ENCODE measurements around the gene SOD3. TPM values are rescaled to one million over a fixed set of nuclear protein-coding genes. Genes with fewer than 3 reads are reported as not detected.

Gene SOD3
- total and polyA plus RNA-seq, 4 donors = 2.6 to 8.1 (median 4.6) TPM

DNA sequence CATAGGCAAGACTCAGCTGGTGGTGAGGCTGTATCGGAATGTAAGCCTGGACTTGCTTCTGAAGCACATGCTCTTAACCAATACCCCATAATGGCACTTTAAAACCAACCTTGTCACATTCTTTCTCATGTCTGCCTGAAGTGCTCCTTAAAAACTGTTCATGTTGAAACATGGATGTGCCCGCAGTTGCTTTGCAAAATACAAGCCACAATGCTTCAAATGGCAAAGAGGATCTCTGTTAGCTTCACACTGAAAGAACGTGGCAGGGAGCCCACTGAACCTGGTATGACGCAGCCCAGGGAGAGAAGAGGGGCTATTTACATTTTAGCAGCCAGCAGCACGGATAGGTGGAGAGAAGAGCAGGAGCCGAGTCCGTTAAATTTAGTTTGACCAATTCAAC is 29.3 kb downstream of the SOD3 start:
- Histone ChIP-seq H3K9me3 (ENCODE audit: control insufficient read depth in 4 of 4, low read length in 3 of 4) (no peaks in the 10 kb centered on the region), H3K27ac (ENCODE audit: low read depth in 1 of 2, low read length in 2 of 2) (no peak overlapping the region), H3K4me3 (ENCODE audit: low read depth in 1 of 3, low read length in 3 of 3) (no peak overlapping the region), H3K4me1 (ENCODE audit: control insufficient read depth in 4 of 4, insufficient read depth in 4 of 4, low read length in 3 of 4) (no peaks in the 10 kb centered on the region), H3K27me3 (ENCODE audit: control insufficient read depth in 4 of 4, insufficient read depth in 4 of 4, low read length in 3 of 4) (no peaks in the 10 kb centered on the region), H3K9ac (ENCODE audit: low read depth in 1 of 2, low read length in 2 of 2) (no peak overlapping the region), H3K36me3 (ENCODE audit: control insufficient read depth in 4 of 4, insufficient read depth in 3 of 4, low read depth in 1 of 4, low read length in 3 of 4) (peaks cover 0 to 15% (median 2%) of the 10 kb centered on the region in 4 donors)
- DNase-seq (ENCODE audit: low spot score) = no peak
- no peak for TF ChIP-seq REST (IDR thresholded peaks at IDR 0.05)
- TF ChIP-seq RXRA (IDR thresholded peaks at IDR 0.05) = no peak
- TF ChIP-seq FOXA1 (IDR thresholded peaks at IDR 0.05) = no peak
- no peak for TF ChIP-seq HNF4A (conservative IDR thresholded peaks at IDR 0.05)
- no peak for TF ChIP-seq HNF4G (IDR thresholded peaks at IDR 0.05)
- no peak for TF ChIP-seq ZBTB33 (IDR thresholded peaks at IDR 0.05)
- TF ChIP-seq ATF3 (IDR thresholded peaks at IDR 0.05) = no peak
- TF ChIP-seq RAD21 (IDR thresholded peaks at IDR 0.05) = no peak
- no peak for TF ChIP-seq JUND (IDR thresholded peaks at IDR 0.05)
- TF ChIP-seq GABPA (IDR thresholded peaks at IDR 0.05 in 1 of 2, conservative IDR thresholded peaks at IDR 0.05 in 1 of 2) = no peak
- no peak for TF ChIP-seq YY1 (IDR thresholded peaks at IDR 0.05)
- TF ChIP-seq EGR1 (IDR thresholded peaks at IDR 0.05; ENCODE audit: low read depth in 2 of 2) = no peak
- TF ChIP-seq TAF1 (conservative IDR thresholded peaks at IDR 0.05) = no peak
- no peak for TF ChIP-seq MAX (IDR thresholded peaks at IDR 0.05)
- TF ChIP-seq FOXA2 (IDR thresholded peaks at IDR 0.05) = no peak
- TF ChIP-seq NR2F2 (IDR thresholded peaks at IDR 0.05) = no peak
- TF ChIP-seq, protein P1, sequence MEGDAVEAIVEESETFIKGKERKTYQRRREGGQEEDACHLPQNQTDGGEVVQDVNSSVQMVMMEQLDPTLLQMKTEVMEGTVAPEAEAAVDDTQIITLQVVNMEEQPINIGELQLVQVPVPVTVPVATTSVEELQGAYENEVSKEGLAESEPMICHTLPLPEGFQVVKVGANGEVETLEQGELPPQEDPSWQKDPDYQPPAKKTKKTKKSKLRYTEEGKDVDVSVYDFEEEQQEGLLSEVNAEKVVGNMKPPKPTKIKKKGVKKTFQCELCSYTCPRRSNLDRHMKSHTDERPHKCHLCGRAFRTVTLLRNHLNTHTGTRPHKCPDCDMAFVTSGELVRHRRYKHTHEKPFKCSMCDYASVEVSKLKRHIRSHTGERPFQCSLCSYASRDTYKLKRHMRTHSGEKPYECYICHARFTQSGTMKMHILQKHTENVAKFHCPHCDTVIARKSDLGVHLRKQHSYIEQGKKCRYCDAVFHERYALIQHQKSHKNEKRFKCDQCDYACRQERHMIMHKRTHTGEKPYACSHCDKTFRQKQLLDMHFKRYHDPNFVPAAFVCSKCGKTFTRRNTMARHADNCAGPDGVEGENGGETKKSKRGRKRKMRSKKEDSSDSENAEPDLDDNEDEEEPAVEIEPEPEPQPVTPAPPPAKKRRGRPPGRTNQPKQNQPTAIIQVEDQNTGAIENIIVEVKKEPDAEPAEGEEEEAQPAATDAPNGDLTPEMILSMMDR (IDR thresholded peaks at IDR 0.05; ENCODE audit: low read depth, low read length, missing input control) = no peak
- TF ChIP-seq SP1 (IDR thresholded peaks at IDR 0.05) = no peak
- 95% methylated on average over 7 of the region's 7 CpGs for WGBS
